T-helper 22 cell (primary cell): ENCODE results near the gene SF3A2.

Experiments used
- DNase-seq: peaks from one replicate; pipeline ENCODE4 v3.0.0-alpha.2; 2020; ENCODE audit warnings: low read depth

SF3A2 gene

GRCh38 chr19:2253106-2254063 is 16.8 kb downstream of the SF3A2 start:
- DNase-seq = no peak

- DNase-seq = no peak
Observed at GRCh38 chr19:2254064-2254872, 17.6 kb downstream of the SF3A2 start.

- DNase-seq = no peak
Observed at GRCh38 chr19:2255112-2255845, 18.7 kb downstream of the SF3A2 start.

GRCh38 chr19:2255982-2256685 is 19.5 kb downstream of the SF3A2 start, which contains the start of gene JSRP1:
JSRP1 (minus strand) TSS chr19:2256417; CDS start chr19:2255314, 1,103 bp downstream.
- no peak for DNase-seq

- no peak for DNase-seq
Observed at GRCh38 chr19:2259336-2259735, 22.7 kb downstream of the SF3A2 start.

GRCh38 chr19:2260341-2260805 is 23.7 kb downstream of the SF3A2 start:
- DNase-seq = no peak

GRCh38 chr19:2261438-2262172 is 25.0 kb downstream of the SF3A2 start:
- DNase-seq = no peak

GRCh38 chr19:2266183-2266993 is 29.8 kb downstream of the SF3A2 start:
- DNase-seq = no peak

- DNase-seq = no peak
Observed at GRCh38 chr19:2268480-2268830, 31.8 kb downstream of the SF3A2 start.

- DNase-seq = no peak
Observed at GRCh38 chr19:2268861-2269243, 32.2 kb downstream of the SF3A2 start.

- peak; percentile 97 for DNase-seq
Observed at GRCh38 chr19:2269244-2270156, 32.9 kb downstream of the SF3A2 start.

GRCh38 chr19:2270157-2270422 is 33.5 kb downstream of the SF3A2 start:
- DNase-seq = no peak

- DNase-seq = peak; percentile 62
Observed at GRCh38 chr19:2270423-2271233, 34.0 kb downstream of the SF3A2 start.

- no peak for DNase-seq
Observed at GRCh38 chr19:2271234-2272103, 34.8 kb downstream of the SF3A2 start.

- peak; percentile 68 for DNase-seq
Observed at GRCh38 chr19:2273356-2274184, 36.9 kb downstream of the SF3A2 start.

GRCh38 chr19:2274185-2274711 is 37.6 kb downstream of the SF3A2 start:
- no peak for DNase-seq
